ENCODE data around the gene IRF8.

IRF8 gene

GRCh38 chr16:85927371-85927770 lies 28.4 kb downstream of the IRF8 start:
- Histone ChIP-seq H3K9me3 (ENCODE audit: control insufficient read depth, insufficient read depth, low read length) (no peaks in the 10 kb centered on the region), H3K27ac (ENCODE audit: low read depth, low read length) (peak overlapping the region; percentile 59), H3K27me3 (ENCODE audit: control insufficient read depth, low read length) (no peaks in the 10 kb centered on the region), H3K4me2 (ENCODE audit: low read length) (peak overlapping the region; percentile 62), H3K9me2 (replicated peaks; ENCODE audit: control insufficient read depth, low read length) (no peaks in the 10 kb centered on the region), H3K4me1 (ENCODE audit: control insufficient read depth, low read length) (peaks cover 58% of the 10 kb centered on the region), H3K79me2 (ENCODE audit: control insufficient read depth, low read length) (no peaks in the 10 kb centered on the region), H3K36me3 (ENCODE audit: control insufficient read depth, low read length) (peaks cover 6% of the 10 kb centered on the region; the same call in 1 of the 2 replicates), H3K4me3 (ENCODE audit: low read length) (peak overlapping the region; percentile 43), H3F3A (ENCODE audit: control insufficient read depth, insufficient read depth) (peaks cover 32% of the 10 kb centered on the region), H4K20me1 (ENCODE audit: control insufficient read depth, insufficient read depth, low read depth, low read length) (no peaks in the 10 kb centered on the region)
- TF ChIP-seq CTCF (IDR thresholded peaks at IDR 0.05; ENCODE audit: low read depth, low read length, poor library complexity, severe bottlenecking) (no peak), EZH2phosphoT487 (IDR thresholded peaks at IDR 0.05; ENCODE audit: borderline replicate concordance, low read length) (no peak)

DNA sequence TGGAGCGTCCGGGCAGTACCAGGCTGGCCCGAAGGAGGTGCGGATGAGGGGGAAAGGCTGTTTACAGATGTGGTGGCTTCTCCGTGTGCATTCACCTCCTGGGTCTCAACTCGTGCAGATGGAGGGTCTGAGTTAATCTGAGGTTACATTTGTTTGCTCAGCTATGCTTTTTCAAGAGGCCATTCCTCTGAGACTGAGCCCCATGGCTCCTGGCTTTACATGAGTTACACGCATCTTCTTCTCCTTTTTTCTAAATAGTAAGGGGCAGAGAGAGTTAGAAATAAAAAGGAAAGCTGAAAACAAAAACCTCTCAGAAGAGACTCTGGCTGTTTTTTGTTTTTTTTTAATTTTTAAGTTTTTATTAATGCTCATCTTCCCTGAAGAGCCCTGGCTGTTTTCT lies 29.0 kb downstream of the IRF8 start:
- H3K27me3 ChIP-seq (ENCODE audit: control insufficient read depth, low read length): no peaks in the 10 kb centered on the region

DNA sequence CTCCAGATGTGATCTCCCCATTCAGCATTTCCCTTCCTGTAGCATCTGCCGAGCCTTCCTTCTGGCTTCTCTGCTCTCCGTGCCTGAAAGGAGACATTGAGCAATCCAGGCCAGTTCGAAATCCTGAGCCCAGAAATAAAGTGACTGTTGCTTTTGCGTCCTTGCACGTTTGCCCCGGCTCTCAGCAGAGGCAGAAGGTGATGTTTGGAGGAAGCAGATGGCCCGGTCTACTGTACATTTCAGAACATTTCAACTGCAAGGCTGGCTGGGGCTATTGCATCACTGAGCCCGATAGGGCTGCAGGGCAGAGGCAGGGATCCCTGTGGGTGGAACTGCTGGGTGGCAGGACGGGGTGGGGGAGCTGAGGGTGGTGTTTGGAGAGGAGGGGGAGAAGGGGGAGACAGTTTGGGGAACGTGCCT lies 29.4 kb downstream of the IRF8 start:
- Histone ChIP-seq H3K9me2 (replicated peaks; ENCODE audit: control insufficient read depth, low read length) (no peaks in the 10 kb centered on the region), H3F3A (ENCODE audit: control insufficient read depth, insufficient read depth) (peaks cover 22% of the 10 kb centered on the region), H3K36me3 (ENCODE audit: control insufficient read depth, low read length) (no peaks in the 10 kb centered on the region; the same call in 1 of the 2 replicates), H3K4me2 (ENCODE audit: low read length) (peak overlapping the region; percentile 62), H3K9me3 (ENCODE audit: control insufficient read depth, insufficient read depth, low read length) (no peaks in the 10 kb centered on the region), H3K4me1 (ENCODE audit: control insufficient read depth, low read length) (peaks cover 68% of the 10 kb centered on the region), H4K20me1 (ENCODE audit: control insufficient read depth, insufficient read depth, low read depth, low read length) (no peaks in the 10 kb centered on the region), H3K79me2 (ENCODE audit: control insufficient read depth, low read length) (no peaks in the 10 kb centered on the region), H3K27me3 (ENCODE audit: control insufficient read depth, low read length) (no peaks in the 10 kb centered on the region), H3K4me3 (ENCODE audit: low read length) (peak overlapping the region; percentile 43), H3K27ac (ENCODE audit: low read depth, low read length) (peak overlapping the region; percentile 59)
- TF ChIP-seq CTCF (IDR thresholded peaks at IDR 0.05; ENCODE audit: low read depth, low read length, poor library complexity, severe bottlenecking) (no peak), EZH2phosphoT487 (IDR thresholded peaks at IDR 0.05; ENCODE audit: borderline replicate concordance, low read length) (no peak)

More for the DNA sequence above, 29.0 kb downstream of the IRF8 start:
- H3K36me3 ChIP-seq (ENCODE audit: control insufficient read depth, low read length): peaks cover 4% of the 10 kb centered on the region; the same call in 1 of the 2 replicates
- H3F3A ChIP-seq (ENCODE audit: control insufficient read depth, insufficient read depth): peaks cover 27% of the 10 kb centered on the region
- no peaks in the 10 kb centered on the region for H3K9me3 ChIP-seq (ENCODE audit: control insufficient read depth, insufficient read depth, low read length)
- no peaks in the 10 kb centered on the region for H4K20me1 ChIP-seq (ENCODE audit: control insufficient read depth, insufficient read depth, low read depth, low read length)
- peak overlapping the region; percentile 59 for H3K27ac ChIP-seq (ENCODE audit: low read depth, low read length)
- TF ChIP-seq CTCF (IDR thresholded peaks at IDR 0.05; ENCODE audit: low read depth, low read length, poor library complexity, severe bottlenecking) (no peak), EZH2phosphoT487 (IDR thresholded peaks at IDR 0.05; ENCODE audit: borderline replicate concordance, low read length) (no peak)
- H3K4me3 ChIP-seq (ENCODE audit: low read length): peak overlapping the region; percentile 43
- H3K9me2 ChIP-seq (replicated peaks; ENCODE audit: control insufficient read depth, low read length): no peaks in the 10 kb centered on the region
- H3K4me2 ChIP-seq (ENCODE audit: low read length): peak overlapping the region; percentile 62
- H3K4me1 ChIP-seq (ENCODE audit: control insufficient read depth, low read length): peaks cover 64% of the 10 kb centered on the region
- no peaks in the 10 kb centered on the region for H3K79me2 ChIP-seq (ENCODE audit: control insufficient read depth, low read length)

Data from DOHH2 (cell line).